Suprapubic skin (tissue), 4 donors: Measurements from ENCODE around the gene RNF34. TPM values are rescaled to one million over a fixed set of nuclear protein-coding genes. Genes with fewer than 3 reads are reported as not detected.

Experiments
- DNase-seq, 2 donors: peaks; one replicate each; pipeline ENCODE4 v3.0.0-alpha.2; 2019; ENCODE audit warnings: low spot score in 2 of 2
- H3K27ac ChIP-seq: fragments of 200-600 bp; sonication (generic); one replicate; pipeline ENCODE4 v1.5.1; 2019
- H3K27me3 ChIP-seq: fragments of 200-600 bp; sonication (generic); one replicate; pipeline ENCODE4 v1.5.1; 2019
- H3K36me3 ChIP-seq: fragments of 200-600 bp; sonication (generic); one replicate; pipeline ENCODE4 v1.5.1; 2019
- H3K4me1 ChIP-seq: fragments of 200-600 bp; sonication (generic); one replicate; pipeline ENCODE4 v1.5.1; 2019
- H3K4me3 ChIP-seq: fragments of 200-600 bp; sonication (generic); one replicate; pipeline ENCODE4 v1.5.1; 2019; ENCODE audit warnings: mild to moderate bottlenecking
- H3K9me3 ChIP-seq: fragments of 200-600 bp; sonication (generic); one replicate; pipeline ENCODE4 v1.5.1; 2019
- CTCF ChIP-seq, 2 donors: fragments of 200-600 bp in 1 of 2; fragments of 450-650 bp in 1 of 2; sonication (generic) in 1 of 2; IDR thresholded peaks; one replicate each; pipeline ENCODE4 v1.5.1; 2016 to 2019; ENCODE audit warnings: antibody characterized with exemption in 2 of 2, mild to moderate bottlenecking in 1 of 2, moderate library complexity in 1 of 2
- EP300 ChIP-seq: sonication (generic); formaldehyde crosslinking; IDR thresholded peaks from one replicate; pipeline ENCODE4 v1.6.1; 2017; ENCODE audit warnings: antibody characterized with exemption
- POLR2A ChIP-seq, 2 donors: fragments of 450-650 bp; IDR thresholded peaks; one replicate each; pipeline ENCODE4 v1.6.1; 2017; ENCODE audit warnings: antibody characterized with exemption in 2 of 2, mild to moderate bottlenecking in 2 of 2, moderate library complexity in 2 of 2
- POLR2AphosphoS5 ChIP-seq, 3 donors: sonication (generic); formaldehyde crosslinking; IDR thresholded peaks; one replicate each; pipeline ENCODE4 v1.6.1; 2017; ENCODE audit warnings: antibody characterized with exemption in 3 of 3
- WGBS: methylation state at CpG from one replicate; pipeline ENCODE4 v1.1.5; 2018; 5-methylcytosine and 5-hydroxymethylcytosine counted together
- total RNA-seq, 4 donors: library from RNA; depleted of rRNA; stranded (reverse); fragments of >200 nt; gene quantifications; one replicate each; pipeline ENCODE4 v1.1.0, GENCODE V29; 2016

Gene RNF34
- total RNA-seq, 4 donors from 2014 or later = 14.6 to 40.3 (median 30.4) TPM

- DNase-seq = no peak
- TF ChIP-seq POLR2A (IDR thresholded peaks at IDR 0.05) = no peak
- Histone ChIP-seq H3K9me3 (no peaks in the 10 kb centered on the region), H3K27me3 (no peaks in the 10 kb centered on the region), H3K4me3 (no peak overlapping the region), H3K36me3 (no peaks in the 10 kb centered on the region), H3K4me1 (peaks cover 8% of the 10 kb centered on the region), H3K27ac (no peak overlapping the region)
- WGBS = 80% methylated on average over 4 of the region's 4 CpGs
Observed at GRCh38 chr12:121357331-121357730, 42.6 kb upstream of the RNF34 start.

- TF ChIP-seq POLR2AphosphoS5 (IDR thresholded peaks at IDR 0.05) = no peak
- no peak for TF ChIP-seq POLR2A (IDR thresholded peaks at IDR 0.05)
- H3K4me1 ChIP-seq = peaks cover 3% of the 10 kb centered on the region
- H3K27me3 ChIP-seq = no peaks in the 10 kb centered on the region
- no peaks in the 10 kb centered on the region for H3K9me3 ChIP-seq
- no peak overlapping the region for H3K4me3 ChIP-seq
- 67% methylated on average over 3 of the region's 3 CpGs for WGBS
- DNase-seq = no peak
- H3K27ac ChIP-seq = no peak overlapping the region
- no peaks in the 10 kb centered on the region for H3K36me3 ChIP-seq
Observed at GRCh38 chr12:121358073-121358472, 41.8 kb upstream of the RNF34 start.

- TF ChIP-seq POLR2A (IDR thresholded peaks at IDR 0.05) = no peak
- no peak for TF ChIP-seq CTCF (IDR thresholded peaks at IDR 0.05)
- TF ChIP-seq EP300 = no peak
- TF ChIP-seq POLR2AphosphoS5 (IDR thresholded peaks at IDR 0.05) = no peak
- Histone ChIP-seq H3K4me3 (no peak overlapping the region), H3K36me3 (no peaks in the 10 kb centered on the region), H3K27me3 (no peaks in the 10 kb centered on the region), H3K9me3 (no peaks in the 10 kb centered on the region), H3K4me1 (no peaks in the 10 kb centered on the region), H3K27ac (no peak overlapping the region)
- WGBS = 69% methylated on average over 5 of the region's 5 CpGs
- DNase-seq = no peak
Observed at GRCh38 chr12:121364683-121365121, 35.2 kb upstream of the RNF34 start.

GRCh38 chr12:121365416-121366062, 34.4 kb upstream of the RNF34 start:
- no peak overlapping the region for H3K27ac ChIP-seq
- no peaks in the 10 kb centered on the region for H3K27me3 ChIP-seq
- H3K36me3 ChIP-seq = no peaks in the 10 kb centered on the region
- H3K4me1 ChIP-seq = no peaks in the 10 kb centered on the region
- H3K4me3 ChIP-seq = no peak overlapping the region
- no peaks in the 10 kb centered on the region for H3K9me3 ChIP-seq
- WGBS = 54% methylated on average over 5 of the region's 5 CpGs
- no peak for DNase-seq
- no peak for TF ChIP-seq CTCF (IDR thresholded peaks at IDR 0.05)

- no peak overlapping the region for H3K27ac ChIP-seq
- 50% methylated on average over 4 of the region's 4 CpGs for WGBS
- DNase-seq = no peak
- no peaks in the 10 kb centered on the region for H3K9me3 ChIP-seq
- TF ChIP-seq POLR2A (IDR thresholded peaks at IDR 0.05) = no peak
- no peak for TF ChIP-seq CTCF (IDR thresholded peaks at IDR 0.05)
- TF ChIP-seq POLR2AphosphoS5 (IDR thresholded peaks at IDR 0.05) = no peak
- TF ChIP-seq EP300 = no peak
- no peaks in the 10 kb centered on the region for H3K27me3 ChIP-seq
- no peak overlapping the region for H3K4me3 ChIP-seq
- no peaks in the 10 kb centered on the region for H3K4me1 ChIP-seq
- H3K36me3 ChIP-seq = no peaks in the 10 kb centered on the region
Observed at GRCh38 chr12:121366063-121366459, 33.9 kb upstream of the RNF34 start.

GRCh38 chr12:121371404-121371803, 28.5 kb upstream of the RNF34 start:
- Histone ChIP-seq H3K9me3 (no peaks in the 10 kb centered on the region), H3K27ac (no peak overlapping the region), H3K4me3 (no peak overlapping the region), H3K36me3 (no peaks in the 10 kb centered on the region), H3K27me3 (no peaks in the 10 kb centered on the region), H3K4me1 (no peaks in the 10 kb centered on the region)
- DNase-seq = no peak
- TF ChIP-seq EP300 (no peak), POLR2AphosphoS5 (IDR thresholded peaks at IDR 0.05) (no peak), CTCF (IDR thresholded peaks at IDR 0.05) (no peak), POLR2A (IDR thresholded peaks at IDR 0.05) (no peak)
- WGBS = 80% methylated on average over 6 of the region's 6 CpGs
